Measurements from ENCODE around the gene YY1. TPM values are rescaled to one million over a fixed set of nuclear protein-coding genes. Genes with fewer than 3 reads are reported as not detected.
A peak's percentile ranks its signal among the peaks of the same experiment; 100 is the strongest.

YY1 gene
- total and polyA plus RNA-seq, 7 donors: 23.8 to 58.4 (median 44.6) TPM

GRCh38 chr14:100305324-100306100 is 66.6 kb downstream of the YY1 start:
- Histone ChIP-seq H3K27me3 (ENCODE audit: insufficient read depth in 3 of 3, low read length in 2 of 3) (no peaks in the 10 kb centered on the region), H3K9me3 (no peaks in the 10 kb centered on the region), H3K4me3 (peak overlapping the region; percentile 95), H3K27ac (peak overlapping the region; percentile 82), H3K36me3 (ENCODE audit: insufficient read depth in 1 of 2, low read depth in 1 of 2) (no peaks in the 10 kb centered on the region), H3K4me1 (peaks cover 24% of the 10 kb centered on the region)
- TF ChIP-seq CTCF (IDR thresholded peaks at IDR 0.05): no peak
- ATAC-seq (peak in 2 of 4 donors; percentile 2 to 8), DNase-seq (peak in 1 of 2 donors; percentile 40)
- 1 to 2% (median 2%) methylated on average over 37 to 65 of the region's 65 CpGs for WGBS, 3 donors
- intact Hi-C loops (cut with DNase I): loop anchor here (5.0 kb wide), 3 partner anchors 63 to 72 kb away; partner anchors contain the start of genes WDR25 (in 1 of the 2) and YY1 (in 1 of the 2)

DNA sequence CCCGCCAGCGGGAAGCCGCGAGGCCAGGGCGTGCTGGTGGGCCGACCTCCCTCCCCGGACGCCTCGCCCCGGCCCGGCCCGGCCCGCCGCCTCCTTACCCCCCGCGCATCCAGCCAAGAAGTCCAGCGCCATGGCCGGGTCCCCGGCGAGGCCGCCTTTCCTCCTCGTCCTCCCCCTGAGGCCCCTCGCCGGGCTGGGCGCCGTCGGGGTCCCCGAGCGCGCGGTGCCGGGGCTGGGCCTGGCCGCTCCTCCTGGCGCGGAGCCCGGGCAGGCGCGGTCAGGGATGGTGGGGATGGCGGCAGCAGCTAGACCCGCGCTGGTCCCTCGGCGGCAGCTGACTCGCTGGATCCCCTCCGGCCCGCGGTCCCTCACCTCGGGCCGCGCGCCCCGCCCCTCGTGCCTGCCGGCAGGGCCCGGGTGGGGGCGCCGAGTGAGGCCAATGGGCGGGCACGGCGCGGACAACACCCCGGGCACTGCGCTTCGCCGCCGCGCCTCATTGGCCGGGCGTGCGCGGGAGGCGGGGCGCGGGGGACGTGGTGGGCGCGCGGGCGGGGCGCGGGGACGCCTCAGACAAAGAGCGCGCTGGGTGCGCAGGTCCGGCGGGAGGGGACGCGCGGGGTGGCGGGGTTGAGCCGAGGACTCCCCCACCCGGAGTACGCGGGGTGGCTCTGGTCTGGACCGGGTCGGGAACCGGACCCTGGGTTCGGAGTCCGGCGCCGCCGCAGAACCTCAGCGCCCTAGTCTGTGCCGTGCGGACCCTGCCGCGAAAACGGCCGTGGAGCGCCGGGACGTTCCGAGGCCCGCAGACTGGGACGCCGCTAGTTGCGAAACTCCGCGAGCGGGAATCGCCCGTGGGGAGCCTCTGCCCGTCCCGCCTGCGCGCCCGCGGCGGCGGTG is 67.4 kb downstream of the YY1 start, which contains the start of gene SLC25A29:
SLC25A29 (minus strand) TSS at position 344 of the 897 bp plus-strand sequence; CDS start at position 132, 212 bp downstream.
- Histone ChIP-seq H3K9me3 (no peaks in the 10 kb centered on the region), H3K36me3 (ENCODE audit: insufficient read depth in 1 of 2, low read depth in 1 of 2) (no peaks in the 10 kb centered on the region), H3K27me3 (ENCODE audit: insufficient read depth in 3 of 3, low read length in 2 of 3) (no peaks in the 10 kb centered on the region), H3K4me1 (peaks cover 24% of the 10 kb centered on the region), H3K4me3 (peak within 1 kb of the TSS; percentile 95), H3K27ac (peak within 1 kb of the TSS; percentile 82)
- intact Hi-C loops (cut with DNase I): loop anchor here (5.0 kb wide), 3 partner anchors 64 to 71 kb away; partner anchors contain the start of genes WDR25 (in 1 of the 2) and YY1 (in 1 of the 2)
- DNase-seq: peak; percentile 93 to 94
- TF ChIP-seq CTCF (IDR thresholded peaks at IDR 0.05): no peak
- WGBS, 3 donors: 0 to 1% (median 0%) methylated on average over 78 to 131 of the region's 131 CpGs
- ATAC-seq: peak; percentile 93 to 95 (median 94)

GRCh38 chr14:100306998-100307765 is 68.2 kb downstream of the YY1 start:
- Histone ChIP-seq H3K27me3 (ENCODE audit: insufficient read depth in 3 of 3, low read length in 2 of 3) (no peaks in the 10 kb centered on the region), H3K4me3 (peak overlapping the region; percentile 95), H3K27ac (peak overlapping the region; percentile 82), H3K9me3 (no peaks in the 10 kb centered on the region), H3K36me3 (ENCODE audit: insufficient read depth in 1 of 2, low read depth in 1 of 2) (no peaks in the 10 kb centered on the region), H3K4me1 (peaks cover 24% of the 10 kb centered on the region)
- ATAC-seq: peak; percentile 33 to 61 (median 50)
- 6 to 9% (median 7%) methylated on average over 37 to 49 of the region's 49 CpGs for WGBS, 3 donors
- intact Hi-C loops (cut with DNase I): loop anchor here (5.0 kb wide), 3 partner anchors 65 to 70 kb away; partner anchors contain the start of genes WDR25 (in 1 of the 2) and YY1 (in 1 of the 2)
- DNase-seq: peak in 1 of 2 donors; percentile 45
- no peak for TF ChIP-seq CTCF (IDR thresholded peaks at IDR 0.05)

All from psoas muscle (tissue), 8 donors.